HT-29 (cell line): ENCODE measurements around the gene EEF1AKMT4. TPM values are rescaled to one million over a fixed set of nuclear protein-coding genes. Genes with fewer than 3 reads are reported as not detected.

Experiments
- DNase-seq: peaks from one replicate; pipeline ENCODE4 v3.0.0-alpha.2; 2015; ENCODE audit warnings: low spot score
- total RNA-seq: library from RNA; depleted of rRNA; stranded (reverse); fragments of >200 nt; shearing (Covaris generic); gene quantifications from 2 replicates; pipeline ENCODE4 v1.2.3, GENCODE V29; 2014; rRNA removed

The EEF1AKMT4 gene
- total RNA-seq: 17.7 and 19.4 TPM in 2 replicates

- peak; percentile 98 for DNase-seq
Measured at GRCh38 chr3:184249412-184250166, at the start of gene EEF1AKMT4. Gene EEF1AKMT4, plus strand, starts transcription at chr3:184249672. Its CDS starts 23 bp downstream, at chr3:184249695.

GRCh38 chr3:184200825-184201224 is 48.6 kb upstream of the EEF1AKMT4 start:
- DNase-seq: no peak

GRCh38 chr3:184203526-184203925 is 45.9 kb upstream of the EEF1AKMT4 start:
- no peak for DNase-seq

GRCh38 chr3:184209146-184209923 is 40.1 kb upstream of the EEF1AKMT4 start:
- DNase-seq: no peak

- no peak for DNase-seq
Measured at GRCh38 chr3:184211297-184211696, 38.2 kb upstream of the EEF1AKMT4 start.

- DNase-seq: no peak
Measured at GRCh38 chr3:184211718-184212117, 37.8 kb upstream of the EEF1AKMT4 start.

GRCh38 chr3:184218814-184219213 is 30.7 kb upstream of the EEF1AKMT4 start:
- DNase-seq: no peak

GRCh38 chr3:184222521-184222920 is 27.0 kb upstream of the EEF1AKMT4 start:
- no peak for DNase-seq

GRCh38 chr3:184223946-184224345 is 25.5 kb upstream of the EEF1AKMT4 start:
- DNase-seq: no peak

- DNase-seq: peak; percentile 45
Measured at GRCh38 chr3:184227481-184227935, 22.0 kb upstream of the EEF1AKMT4 start.

- no peak for DNase-seq
Measured at GRCh38 chr3:184228376-184229137, 20.9 kb upstream of the EEF1AKMT4 start.

GRCh38 chr3:184229394-184230080 is 19.9 kb upstream of the EEF1AKMT4 start, which contains the start of gene VWA5B2:
Gene VWA5B2, plus strand, starts transcription at chr3:184229585. Its CDS starts 944 bp downstream, at chr3:184230529.
- DNase-seq: peak; percentile 29

GRCh38 chr3:184230081-184230602 is 19.3 kb upstream of the EEF1AKMT4 start:
- DNase-seq: no peak

- DNase-seq: peak; percentile 31
Measured at GRCh38 chr3:184230603-184231528, 18.6 kb upstream of the EEF1AKMT4 start.

- DNase-seq: no peak
Measured at GRCh38 chr3:184231671-184232070, 17.8 kb upstream of the EEF1AKMT4 start.

- no peak for DNase-seq
Measured at GRCh38 chr3:184233127-184233843, 16.2 kb upstream of the EEF1AKMT4 start.

GRCh38 chr3:184234224-184234623 is 15.2 kb upstream of the EEF1AKMT4 start:
- peak; percentile 91 for DNase-seq

- DNase-seq: no peak
Measured at GRCh38 chr3:184234671-184235380, 14.6 kb upstream of the EEF1AKMT4 start.
